SKM-1 (cell line): ENCODE measurements around the gene RAVER2.
"Not testable (repeated sequence)": the region's sequence is repeated elsewhere in the genome, so short reads cannot be mapped to it uniquely, and the experiment has no call there.

Source experiments
- DNase-seq: peaks from one replicate; lab custom pipeline; 2025; ENCODE audit not compliant: unreplicated experiment; lab: John Stamatoyannopoulos, UW

RAVER2 gene

DNA sequence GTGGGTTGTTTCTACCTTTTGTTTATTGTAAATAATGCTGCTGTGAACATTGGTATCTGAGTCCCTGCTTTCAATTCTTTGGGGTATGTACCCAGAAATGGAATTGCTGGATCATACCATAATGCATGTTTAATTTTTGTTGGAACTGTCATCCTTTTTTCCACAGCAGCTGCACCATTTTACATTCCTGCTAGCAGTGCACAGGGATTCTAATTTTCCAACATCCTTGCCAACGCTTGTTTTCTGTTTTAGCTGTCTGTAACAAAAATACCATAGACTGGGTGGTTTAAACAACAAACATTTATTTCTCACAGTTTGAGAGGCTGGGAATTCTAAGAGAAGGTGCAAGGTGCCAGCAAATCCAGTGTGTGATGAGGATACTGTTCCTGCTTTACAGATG lies 65.1 kb downstream of the RAVER2 start:
- no peak for DNase-seq

DNA sequence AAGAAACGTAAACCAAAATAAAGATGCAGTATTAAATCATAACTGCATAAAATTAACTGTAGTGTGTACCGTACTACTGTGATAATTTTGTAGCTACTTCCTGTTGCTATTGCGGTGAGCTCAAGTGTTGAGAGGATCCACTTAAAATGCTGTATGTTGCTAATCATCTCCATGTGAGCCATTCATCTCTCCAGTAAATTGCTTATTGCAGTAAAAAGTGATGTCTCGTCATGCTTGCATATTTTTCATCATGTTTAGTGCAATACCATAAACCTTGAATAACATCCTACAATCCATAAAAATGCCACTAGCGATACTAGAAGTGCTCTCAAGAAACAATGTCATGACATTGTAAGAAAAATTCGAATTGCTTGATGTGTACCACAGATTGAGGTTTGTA lies 66.3 kb downstream of the RAVER2 start:
- no peak for DNase-seq

DNA sequence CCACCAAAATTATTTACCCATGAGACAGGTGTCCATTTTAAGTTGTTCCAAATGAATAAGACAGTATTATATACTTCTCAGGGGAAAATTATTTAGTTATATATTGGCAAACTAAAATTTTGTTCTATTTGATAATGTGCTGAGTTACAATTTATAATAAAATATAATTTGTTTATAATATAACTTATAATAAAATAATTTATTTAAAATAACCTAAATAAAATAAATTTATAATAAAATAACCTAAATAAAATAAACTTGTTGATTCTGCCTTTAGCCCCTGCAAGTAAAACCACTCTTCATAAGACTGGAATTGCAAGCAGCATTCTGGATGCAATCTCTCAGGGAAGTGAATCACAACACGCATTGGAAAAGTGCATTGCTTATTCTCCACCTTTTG lies 69.6 kb downstream of the RAVER2 start:
- DNase-seq: no peak

DNA sequence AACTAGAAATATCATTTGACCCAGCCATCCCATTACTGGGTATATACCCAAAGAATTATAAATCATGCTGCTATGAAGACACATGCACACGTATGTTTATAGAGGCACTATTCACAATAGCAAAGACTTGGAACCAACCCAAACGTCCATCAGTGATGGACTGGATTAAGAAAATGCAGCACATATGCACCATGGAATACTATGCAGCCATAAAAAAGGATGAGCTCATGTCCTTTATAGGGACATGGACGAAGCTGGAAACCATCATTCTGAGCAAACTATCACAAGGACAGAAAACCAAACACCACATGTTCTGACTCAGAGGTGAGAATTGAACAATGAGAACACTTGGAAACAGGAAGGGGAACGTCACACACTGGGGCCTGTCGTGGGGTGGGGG lies 72.5 kb downstream of the RAVER2 start:
- DNase-seq: not testable (repeated sequence)

DNA sequence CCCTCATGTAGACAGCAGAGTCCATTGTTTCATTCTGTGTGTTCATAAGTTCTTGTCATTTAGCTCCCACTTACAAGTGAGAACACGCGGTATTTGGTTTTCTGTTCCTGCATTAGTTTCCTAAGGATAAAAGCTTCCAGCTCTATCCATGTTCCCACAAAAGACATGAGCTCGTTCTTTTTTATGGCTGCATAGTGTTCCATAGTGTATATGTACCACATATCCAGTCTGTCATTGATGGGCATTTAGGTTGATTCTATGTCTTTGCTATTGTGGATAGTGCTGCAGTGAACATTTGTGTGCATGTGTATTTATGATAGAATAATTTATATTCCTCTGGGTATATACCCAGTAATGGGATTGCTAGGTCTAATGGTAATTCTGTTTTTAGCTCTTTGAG lies 75.7 kb downstream of the RAVER2 start:
- DNase-seq: not testable (repeated sequence)

DNA sequence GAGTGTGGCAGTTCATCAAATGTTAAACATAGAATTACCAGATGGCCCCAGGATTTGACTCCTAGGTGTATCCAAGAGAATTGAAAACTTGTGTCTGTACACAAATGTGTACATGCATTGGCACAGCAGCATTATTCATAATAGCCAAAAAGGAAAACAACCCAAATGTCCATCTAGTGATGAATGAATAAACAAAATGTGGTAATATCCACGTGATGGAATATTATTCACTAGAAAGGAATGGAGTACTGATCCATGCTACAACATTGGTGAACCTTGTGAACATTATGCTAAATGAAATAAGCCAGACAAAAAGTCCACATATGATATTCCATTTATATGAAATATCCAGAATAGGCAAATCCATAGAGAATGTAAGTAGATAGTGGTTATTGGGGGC lies 77.7 kb downstream of the RAVER2 start:
- DNase-seq: no peak

DNA sequence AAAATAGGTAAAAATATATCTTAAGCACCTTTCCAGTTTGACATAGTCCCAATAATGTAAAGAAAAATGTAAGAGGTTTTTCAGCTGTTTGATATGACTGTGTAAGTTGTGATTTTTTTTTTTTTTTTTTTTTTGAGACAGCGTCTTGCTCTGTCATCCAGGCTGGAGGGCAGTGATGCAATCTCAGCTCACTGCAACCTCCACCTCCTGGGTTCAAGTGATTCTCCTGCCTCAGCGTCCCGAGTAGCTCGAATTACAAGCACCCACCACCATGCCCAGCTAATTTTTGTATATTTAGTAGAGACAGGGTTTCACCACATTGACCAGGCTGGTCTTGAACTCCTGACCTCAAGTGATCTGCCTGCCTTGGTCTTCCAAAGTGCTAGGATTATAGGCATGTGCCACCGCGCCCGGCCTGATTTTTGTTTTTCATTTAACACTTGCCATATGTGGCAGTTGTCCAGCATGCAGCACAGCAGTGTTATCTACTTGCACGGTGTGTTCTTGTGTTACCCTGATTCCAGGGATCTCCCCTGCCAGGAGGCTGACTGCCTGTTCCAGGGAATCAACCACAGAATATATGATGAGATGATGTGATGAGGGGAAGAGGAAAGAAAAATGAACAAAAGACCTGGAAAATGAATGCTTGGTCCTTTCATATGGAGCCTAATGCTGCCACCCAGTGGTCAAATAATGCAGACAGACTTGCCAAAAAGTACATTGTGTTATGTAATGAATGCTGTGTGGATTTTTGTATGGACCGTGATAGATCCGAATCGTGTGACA lies 79.0 kb downstream of the RAVER2 start:
- peak; percentile 38 for DNase-seq

DNA sequence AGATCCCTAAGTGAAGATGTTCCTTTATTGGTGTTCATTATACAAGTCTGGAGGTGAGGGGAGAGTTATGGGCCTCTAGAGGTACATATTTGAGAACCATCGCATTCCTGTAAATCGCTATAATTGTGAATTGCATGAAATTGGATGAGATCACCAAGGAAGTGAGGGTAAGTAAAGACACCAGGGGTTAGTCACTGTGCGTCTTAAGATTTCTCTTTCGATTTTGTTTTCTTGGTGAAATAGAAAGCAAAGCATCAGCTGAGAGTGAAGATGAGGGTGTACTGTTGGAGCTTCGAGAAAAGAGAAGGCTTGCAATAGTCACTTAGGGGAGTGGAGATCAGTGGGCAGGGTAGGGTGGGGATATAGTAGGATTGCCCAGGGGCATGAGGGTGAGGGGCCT lies 82.1 kb downstream of the RAVER2 start:
- DNase-seq: no peak

DNA sequence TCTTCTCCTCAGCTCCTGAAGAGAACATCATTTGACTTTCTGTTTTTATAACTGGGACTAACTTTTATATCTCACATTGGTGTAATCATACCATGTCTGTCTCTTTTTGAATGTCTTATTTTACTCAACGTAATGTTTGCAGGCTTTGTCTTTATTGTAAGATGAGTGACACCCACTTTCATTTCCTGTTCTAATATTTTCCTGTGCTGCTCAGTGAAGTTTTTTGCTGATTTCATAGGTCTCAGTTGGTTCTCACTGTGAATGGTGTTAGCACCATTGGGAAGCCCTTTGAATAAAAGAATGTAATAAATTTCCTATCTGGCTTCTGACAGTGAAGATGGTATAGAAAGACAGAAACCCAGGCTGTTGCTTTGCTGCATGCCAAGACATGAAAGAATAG lies 84.0 kb downstream of the RAVER2 start:
- no peak for DNase-seq

DNA sequence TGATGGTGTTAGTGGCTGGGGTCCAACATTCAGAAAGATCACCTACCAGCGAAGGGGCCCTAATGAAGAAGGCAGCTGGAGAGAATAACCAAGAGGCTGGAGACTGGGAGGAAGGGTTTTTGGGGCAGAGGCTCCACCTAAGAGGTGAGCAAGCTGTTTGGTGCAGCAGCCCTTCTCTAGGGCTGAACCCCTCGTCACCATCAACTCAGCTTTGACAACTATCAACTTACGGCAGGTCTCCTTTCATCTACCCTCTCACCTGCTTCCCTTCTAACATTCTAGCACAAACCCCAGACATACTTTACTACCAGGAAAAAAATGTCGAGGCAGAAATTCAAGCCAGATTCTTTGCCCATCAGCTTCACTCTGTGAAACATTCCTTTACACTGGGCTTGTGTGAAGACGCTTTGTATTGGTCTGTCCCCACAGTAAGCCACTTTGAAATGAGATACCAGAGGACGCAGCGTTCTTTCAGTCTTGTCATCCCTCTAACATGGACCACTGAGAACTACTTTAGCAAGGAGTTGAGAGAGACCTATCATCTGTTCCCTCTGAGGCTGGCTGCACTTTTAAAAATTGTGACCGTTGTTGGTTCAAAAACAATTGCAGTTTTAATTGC lies 84.6 kb downstream of the RAVER2 start:
- no peak for DNase-seq

DNA sequence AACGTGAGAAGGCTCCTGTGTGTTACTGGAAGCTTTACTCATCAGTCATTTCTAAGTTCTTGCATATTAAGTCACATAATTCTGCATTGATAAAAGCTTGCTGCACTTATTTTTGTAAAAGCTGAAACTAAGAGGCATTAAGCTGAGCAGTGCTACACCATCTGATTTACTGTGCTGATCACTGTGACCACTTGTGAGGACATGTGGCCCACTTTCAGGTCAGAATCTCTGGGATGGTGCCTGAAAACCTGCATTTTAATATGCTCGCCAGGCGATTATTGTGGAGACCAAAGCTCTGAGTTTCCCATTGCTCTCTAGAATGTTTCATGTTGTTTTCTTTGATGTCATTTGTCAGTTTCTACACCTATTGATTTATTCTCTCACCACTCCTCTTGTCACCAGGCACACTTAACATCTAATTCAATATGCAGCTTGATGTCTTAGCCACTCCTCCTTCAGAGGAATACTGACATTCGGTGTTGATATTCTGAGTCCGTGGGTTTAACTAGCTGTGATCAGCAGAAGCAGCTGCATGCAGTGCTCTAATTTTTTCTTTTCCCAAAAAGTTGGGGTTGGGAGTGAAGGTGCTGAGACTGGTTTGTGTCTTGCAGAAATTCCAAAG lies 85.3 kb downstream of the RAVER2 start:
- no peak for DNase-seq

DNA sequence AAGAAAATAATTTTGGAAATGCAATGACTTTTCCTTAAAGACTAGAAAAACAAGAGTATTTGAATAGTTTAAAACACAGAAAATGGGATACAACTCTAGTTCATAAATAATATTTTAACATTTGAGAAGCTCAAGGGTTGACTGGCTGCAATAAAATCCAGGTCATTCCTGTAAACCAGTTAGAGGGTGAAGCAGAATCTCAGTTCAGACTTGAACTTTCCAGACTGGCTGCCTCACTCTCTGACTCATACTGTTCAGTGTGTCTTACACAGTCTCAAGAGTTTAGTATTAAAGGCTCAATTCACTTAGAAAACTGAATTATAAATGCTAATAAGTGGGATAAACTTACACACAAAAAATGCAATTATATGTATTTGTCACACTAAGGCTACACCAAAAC lies 89.9 kb downstream of the RAVER2 start:
- DNase-seq: no peak

DNA sequence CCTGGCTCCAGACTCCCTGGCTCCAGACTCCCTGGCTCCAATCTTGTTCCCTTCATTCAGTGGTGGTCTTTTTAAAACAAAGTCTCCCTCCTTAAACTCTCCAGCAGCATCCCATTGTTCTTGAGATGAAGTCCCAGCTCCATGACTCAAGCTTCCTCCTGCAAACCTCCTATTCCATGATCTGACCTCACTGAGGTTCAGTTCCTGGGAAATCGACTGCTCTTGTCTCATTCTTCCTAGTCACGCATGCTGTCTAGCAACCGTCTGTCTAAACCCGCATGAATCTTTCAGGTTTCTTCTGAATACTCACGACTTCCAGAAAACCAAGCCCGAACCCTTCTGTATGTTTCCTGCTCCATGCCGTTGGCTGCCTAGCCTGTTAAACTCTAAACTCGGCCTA lies 91.9 kb downstream of the RAVER2 start:
- no peak for DNase-seq

DNA sequence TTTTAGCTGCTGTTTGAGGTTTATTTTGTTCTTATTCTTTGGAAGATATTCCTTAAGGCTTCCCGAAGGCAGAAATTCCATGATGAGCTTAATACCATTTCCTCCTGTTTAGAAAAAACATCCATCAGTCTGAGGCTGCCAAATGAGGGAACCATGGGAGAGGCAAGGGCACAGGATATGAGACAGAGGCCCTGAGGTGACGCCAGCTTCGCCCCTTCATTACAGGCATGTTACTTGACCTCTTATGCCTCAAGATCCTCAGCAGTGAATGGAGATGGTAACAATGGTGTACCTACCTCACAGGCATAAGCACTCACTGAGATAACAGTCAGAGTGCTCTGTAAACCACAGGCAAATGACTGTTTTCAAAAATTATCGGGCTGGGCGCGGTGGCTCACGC lies 93.6 kb downstream of the RAVER2 start:
- DNase-seq: no peak

DNA sequence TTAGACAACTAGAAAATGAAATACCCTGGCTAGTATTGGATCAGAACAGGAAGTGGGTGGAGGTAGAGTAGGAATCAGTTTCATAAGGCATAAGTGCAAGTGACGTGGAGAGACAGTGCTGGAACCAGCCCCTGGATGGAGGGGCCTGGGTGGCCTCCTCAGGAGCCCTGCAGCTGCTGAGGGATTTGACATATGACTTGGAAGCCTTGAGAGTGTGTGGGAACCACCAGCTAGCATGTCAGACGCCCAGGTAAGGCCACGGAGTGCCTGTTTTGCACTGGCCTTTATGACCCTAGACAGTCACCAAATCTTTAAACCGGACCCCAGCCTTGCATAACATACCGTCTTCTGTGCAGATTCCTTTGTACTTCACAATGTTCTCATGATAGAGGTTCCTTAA lies 94.4 kb downstream of the RAVER2 start:
- DNase-seq: no peak

DNA sequence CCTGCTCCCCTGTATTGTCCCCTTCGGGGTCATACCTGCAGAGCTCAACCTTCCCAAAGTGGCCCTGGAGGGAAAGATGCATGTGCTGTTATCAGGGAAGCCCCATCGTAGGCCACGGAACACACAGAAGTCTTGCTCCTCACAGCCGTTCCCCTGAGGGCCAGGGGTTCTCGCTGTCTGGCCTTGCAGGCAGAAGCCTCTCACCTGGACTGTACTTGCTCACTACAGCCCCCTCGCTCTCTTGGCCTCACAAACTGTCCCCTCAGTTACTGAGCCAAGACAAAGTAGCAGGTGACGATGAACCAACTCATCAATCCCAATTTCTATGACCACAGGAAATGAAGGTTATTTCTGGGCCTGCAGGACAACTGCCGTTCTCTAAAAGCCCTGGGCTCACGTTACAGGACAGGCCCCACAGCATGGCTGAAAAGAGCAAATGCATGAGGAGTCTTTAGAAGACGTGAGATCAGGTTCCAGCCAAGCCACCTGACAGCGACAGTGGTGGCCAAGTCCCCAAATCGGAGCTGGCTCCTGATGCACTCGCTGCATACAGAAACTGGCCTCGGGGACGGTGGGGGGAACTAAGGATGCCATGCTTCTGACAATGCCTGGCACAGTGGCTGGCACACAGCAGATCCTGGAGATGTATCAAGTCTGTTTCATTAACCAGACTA lies 95.0 kb downstream of the RAVER2 start:
- no peak for DNase-seq

DNA sequence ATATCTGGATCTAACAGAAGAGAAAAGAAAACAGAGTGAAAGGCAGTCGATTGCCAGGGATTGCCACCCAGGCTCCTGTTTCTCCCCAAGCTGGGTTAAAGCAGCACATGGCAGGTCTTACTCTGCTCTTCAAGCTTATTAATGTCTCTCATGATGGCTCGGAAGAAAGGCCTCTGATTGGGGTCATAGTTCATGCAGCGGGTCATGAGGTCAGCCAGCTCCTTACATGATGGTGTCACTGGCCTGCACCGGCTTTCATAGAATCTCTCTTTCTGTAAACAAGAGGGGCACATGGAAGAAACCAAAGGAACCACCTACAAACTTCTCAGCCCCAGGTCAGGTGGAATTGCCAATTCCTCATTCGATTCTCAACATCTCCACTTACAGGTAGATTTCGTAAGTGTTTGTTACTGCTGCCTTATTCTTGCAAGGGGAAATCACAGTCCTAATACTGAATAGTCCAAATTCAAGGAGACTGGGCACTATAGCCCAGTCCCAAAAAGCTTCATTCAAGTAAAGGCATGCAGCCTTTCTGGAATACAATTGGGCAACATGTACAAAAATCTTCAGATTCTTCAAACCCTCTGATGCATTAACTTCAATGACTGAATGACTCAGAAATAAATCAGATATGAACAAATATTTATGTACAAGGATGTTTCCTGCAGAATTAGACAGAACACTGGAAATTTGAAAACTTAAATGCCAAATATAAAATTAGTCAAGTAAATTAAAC lies 96.6 kb downstream of the RAVER2 start:
- no peak for DNase-seq

DNA sequence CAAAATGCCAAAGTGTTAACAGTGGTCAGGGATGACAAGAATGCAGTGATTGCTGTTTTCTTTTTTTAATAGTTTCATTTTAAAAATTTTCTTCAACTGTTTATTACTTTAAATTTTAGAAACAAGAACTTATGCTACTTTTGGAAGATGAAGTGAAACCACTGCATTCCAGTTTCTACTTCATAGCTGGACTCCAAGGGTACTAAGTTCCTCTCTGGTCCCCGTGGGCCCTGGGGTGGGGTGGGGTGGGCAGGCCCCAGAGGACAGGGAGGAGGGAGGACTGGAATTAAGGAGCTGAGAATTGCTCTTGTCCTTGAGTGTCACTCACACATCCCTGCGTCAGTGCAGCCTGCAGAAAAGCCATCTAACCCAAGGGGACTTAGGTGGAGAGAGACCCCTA lies 97.3 kb downstream of the RAVER2 start:
- DNase-seq: no peak

DNA sequence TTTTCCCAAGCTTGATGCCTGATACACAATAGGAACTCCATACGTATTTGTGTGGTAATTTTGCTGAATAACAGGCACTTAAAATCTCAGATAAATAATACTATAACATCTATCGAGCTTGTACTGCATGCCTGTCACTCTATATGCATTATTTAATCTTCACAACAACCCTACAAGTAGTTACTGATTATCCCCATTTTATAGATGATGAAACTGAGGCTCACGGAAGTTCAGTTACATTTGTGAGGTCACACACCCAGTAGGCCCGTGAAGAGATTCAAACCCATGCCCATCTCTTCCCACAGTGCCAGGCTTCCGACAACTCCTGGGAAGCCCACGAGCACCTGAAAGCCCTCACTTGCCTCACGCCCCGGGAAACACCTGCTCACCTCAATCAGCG lies 98.8 kb downstream of the RAVER2 start:
- DNase-seq: no peak

DNA sequence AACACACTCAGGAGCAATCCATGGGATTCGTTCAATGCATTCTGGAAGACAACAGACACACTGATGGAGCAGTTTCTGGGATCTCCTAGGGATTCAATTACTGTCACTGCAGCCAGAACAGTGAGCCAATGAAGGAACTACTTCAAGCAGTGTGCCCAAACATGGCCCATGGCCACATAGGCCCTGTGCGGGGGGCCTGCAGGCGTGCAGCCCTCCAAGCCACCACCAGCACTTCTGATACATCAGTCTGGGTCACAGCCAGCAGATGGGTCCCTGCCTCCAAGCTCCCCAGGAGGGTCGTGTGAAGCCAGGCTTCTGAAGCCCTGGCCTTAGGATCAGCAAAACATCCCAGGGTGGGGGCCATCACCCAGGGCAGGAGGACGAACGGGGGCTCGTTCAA lies 99.3 kb downstream of the RAVER2 start:
- DNase-seq: no peak

DNA sequence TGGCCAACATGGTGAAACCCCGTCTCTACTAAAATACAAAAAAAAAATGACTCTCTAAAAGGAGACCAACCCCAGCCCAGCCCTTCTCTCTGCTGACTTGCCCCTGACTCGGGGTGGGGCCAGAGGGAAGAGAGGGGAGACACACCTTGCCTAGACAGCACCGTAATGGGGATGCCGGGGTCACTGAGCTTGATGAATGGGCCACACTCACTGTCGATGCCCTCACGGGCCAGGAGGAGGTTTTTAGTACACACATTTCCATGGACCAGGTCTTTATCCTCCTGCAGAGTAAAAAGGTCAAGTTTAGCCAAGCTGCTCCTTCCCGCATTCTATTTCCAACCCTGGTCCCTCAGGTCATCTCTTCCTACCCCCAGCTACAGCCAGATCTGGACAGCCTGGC lies 99.7 kb downstream of the RAVER2 start:
- no peak for DNase-seq
